ENCODE data around the gene DOCK4.

DOCK4 gene

GRCh38 chr7:111752022-111752582, 454.1 kb downstream of the DOCK4 start:
- peak; percentile 60 for DNase-seq

DNA sequence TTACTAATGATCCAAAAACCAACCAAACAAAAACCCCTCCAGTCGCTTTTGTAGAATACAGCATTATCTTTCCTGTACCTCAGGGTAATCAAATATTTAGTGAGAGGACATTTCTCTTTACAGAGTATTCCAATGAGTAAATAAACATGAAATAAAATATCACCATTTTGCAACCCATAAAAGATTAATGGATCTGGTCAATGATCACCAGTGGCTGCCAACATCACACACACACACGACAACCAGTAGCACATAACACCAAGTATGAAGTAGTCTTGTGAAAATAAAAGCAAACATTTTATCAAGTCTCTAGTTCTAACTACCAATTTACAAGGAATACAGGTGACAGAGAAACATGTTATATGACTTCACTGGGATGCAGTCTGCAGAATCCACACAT, 455.3 kb downstream of the DOCK4 start:
- DNase-seq = no peak

DNA sequence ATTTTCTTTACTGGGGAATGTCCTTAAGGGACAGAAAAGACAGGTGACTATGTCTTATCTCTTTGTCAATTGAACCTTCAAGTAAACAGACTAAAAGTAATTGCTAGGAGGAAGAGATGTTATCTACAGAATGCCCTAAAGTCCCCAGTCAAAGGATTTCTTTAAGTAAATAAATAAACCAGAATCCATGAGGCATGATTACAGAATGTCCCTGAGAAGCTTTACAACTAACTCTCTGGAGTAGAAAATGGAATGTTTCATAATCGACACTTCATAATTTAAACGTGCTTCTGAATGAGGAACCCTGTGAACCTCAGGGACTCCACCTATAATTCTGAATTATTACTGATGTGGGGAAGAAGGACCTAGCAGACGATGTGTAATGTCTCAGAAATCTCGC, 456.0 kb downstream of the DOCK4 start:
- DNase-seq = no peak

- DNase-seq = no peak
These were observed 456.6 kb downstream of the DOCK4 start for GRCh38 chr7:111749625-111750024.

GRCh38 chr7:111747718-111748117, 458.5 kb downstream of the DOCK4 start:
- DNase-seq = no peak

DNA sequence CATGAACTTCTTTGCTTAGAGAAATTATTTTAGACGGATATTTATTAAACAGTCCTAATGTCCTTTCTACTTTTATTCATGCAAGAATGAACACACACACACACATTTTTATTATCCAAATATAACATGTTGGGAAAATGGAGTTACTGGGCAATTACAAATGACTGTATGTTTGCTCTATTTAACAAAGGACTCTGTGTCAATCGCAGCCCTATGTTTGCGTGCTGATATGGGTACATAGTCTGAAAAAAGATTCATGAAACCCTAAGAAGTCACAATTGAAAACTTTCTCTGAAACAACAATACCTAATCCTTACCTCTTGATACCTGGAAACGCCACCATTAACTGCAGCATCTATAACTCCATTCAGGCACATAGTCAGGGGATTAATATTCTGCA, 459.2 kb downstream of the DOCK4 start:
- no peak for DNase-seq

- no peak for DNase-seq
These were observed 461.6 kb downstream of the DOCK4 start for GRCh38 chr7:111744501-111745155.

DNA sequence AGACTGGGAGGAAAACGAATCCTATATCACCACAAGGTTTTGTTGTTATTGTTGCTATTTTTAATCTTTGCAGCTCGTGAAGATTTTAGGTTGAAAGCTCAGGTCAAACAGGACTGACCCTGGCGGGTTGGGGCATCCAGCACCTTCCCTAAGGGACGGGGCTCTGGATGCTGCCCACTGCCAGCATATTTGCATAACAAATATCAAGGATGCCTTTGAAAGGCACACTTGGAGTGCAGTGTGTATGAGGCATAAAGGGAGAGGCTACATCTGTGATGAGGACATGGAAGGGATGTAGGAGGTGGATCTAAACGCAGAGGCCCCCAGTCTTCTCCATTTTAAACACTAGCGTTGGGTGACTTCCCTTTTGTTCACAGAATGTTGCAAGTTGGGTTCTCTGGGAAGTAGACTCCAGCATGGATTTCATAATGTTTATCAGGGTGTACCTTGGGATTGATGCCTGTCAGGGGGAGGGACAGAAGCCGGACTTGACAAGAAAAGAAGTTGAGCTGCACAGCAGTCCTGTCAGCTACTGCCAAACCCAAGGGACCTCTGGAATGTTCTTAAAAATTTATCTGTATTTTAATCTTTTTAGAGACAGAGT, 462.9 kb downstream of the DOCK4 start:
- DNase-seq = no peak

DNA sequence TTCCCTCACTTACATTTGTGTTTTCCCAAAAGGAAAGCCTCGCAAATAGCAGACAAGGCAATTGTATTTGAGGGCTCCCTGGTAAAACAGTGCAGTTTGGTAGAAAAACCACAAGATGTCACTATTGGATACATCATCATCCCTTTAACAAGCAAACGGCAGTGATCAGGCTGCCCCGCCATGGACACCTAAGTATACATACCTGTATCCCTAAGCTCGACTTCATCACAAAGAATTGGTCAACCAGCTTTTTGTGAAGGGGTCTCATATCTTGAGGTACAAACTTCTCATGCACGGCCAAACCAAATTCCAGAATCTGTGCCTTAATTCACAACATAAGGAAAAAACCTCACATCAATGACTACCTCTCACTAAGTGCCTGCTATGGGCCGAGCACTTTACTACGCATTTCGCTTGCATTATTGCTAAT, 464.4 kb downstream of the DOCK4 start:
- peak; percentile 56 for DNase-seq

- no peak for DNase-seq
These were observed 465.3 kb downstream of the DOCK4 start for GRCh38 chr7:111740942-111741341.

DNA sequence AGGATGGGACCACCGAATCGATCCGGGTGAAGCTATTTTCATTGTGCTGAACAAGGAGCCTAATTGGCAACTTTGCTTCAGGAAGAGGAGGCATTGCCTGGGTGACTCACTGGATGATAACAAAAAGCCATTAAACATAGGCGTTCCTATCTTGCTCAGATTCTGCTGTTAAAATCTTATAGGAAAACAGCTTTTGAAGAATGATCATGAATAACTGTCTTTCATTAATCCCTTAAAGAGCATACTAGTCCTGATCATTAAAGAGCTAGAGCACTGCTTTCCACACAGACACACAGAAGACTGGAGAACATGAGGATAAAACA, 469.7 kb downstream of the DOCK4 start:
- no peak for DNase-seq

GRCh38 chr7:111735661-111736551, 470.3 kb downstream of the DOCK4 start:
- peak; percentile 59 for DNase-seq

DNA sequence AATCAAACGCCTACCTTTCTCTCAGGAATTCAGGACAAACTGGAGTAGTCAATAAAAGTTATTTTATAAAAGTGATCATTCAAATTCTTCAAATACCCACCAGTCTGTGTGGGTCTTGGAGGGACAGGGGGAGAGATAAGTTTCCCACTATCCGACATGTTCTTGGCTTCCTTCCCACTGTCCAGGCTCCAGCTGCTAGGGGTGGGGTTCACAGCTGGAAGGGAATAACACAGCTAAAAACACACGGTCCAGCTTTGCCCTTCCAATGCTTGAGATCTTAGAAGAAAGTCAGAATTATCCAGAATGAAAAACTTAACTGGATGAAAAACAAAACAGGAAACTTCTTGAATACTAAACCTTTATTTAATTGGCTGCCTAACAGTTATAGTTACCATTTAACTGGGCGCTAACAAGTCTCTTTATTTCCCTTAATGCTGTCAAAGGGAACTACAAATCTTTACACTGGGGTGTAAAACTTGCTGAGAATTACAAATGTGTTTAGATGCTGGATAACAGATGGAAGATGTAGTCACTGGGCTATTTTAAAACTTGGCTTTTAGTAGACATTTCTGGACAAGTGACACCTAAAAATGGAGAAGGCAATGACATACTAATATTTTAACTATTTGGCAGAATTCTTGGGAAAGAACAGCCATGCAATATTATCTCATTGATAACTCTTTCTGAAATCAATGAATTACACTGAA, 471.1 kb downstream of the DOCK4 start:
- no peak for DNase-seq

DNA sequence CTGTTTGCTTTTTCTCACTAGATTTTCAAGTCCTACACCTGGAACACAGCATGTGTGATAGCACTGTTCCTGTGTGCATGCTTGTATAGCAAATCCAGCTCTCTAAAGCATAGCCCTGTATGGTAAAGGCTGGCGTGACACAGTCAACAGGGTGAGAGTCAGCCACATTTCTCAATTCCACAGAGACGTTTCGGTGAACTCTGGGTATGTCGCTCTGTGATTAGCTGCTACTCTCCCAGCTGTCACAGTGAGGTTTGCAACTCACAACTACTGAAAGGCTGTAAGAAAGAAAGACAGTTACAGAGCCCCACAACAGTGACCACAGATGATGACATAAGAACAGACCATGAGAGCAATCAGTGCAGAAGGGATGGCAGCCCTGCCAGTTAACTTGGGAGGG, 473.3 kb downstream of the DOCK4 start:
- DNase-seq = no peak

DNA sequence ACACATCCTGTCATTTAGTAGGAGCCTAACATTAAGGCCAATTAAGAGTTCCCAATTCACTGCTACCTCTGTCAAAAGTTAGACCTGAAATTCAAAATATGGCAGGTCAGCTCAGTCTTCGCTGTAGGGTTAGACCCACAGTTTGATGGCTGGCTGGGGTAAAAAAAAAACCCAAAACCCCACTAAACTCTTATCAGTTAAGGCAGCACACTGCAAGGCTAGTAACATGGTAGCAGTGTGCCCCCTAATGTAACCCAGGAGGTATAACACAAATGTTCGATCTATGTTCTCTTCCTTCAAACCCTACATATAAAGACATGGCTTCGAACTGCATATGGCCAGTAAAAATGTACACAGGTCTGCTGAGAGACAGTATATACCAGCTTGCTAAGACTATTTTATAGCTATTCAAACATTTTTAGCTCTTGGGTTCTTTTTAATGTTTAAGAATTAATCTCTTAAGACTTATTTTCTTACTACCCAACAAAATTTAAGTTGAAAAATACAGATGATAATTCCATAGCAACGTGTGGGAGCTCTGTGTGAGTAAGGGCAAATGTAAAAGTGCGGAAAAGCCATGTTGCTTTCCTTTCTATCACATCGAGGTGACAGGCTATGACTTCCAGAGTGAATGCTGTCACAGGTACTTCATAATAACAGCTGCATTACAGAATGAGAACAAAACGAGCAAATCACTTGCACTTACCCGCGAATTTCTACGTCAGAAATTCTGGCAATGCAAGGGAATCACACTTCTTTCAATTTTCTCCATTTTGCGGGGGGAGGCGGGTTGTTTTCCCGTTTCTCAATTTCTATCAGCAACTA, 475.5 kb downstream of the DOCK4 start:
- peak; percentile 17 for DNase-seq

DNA sequence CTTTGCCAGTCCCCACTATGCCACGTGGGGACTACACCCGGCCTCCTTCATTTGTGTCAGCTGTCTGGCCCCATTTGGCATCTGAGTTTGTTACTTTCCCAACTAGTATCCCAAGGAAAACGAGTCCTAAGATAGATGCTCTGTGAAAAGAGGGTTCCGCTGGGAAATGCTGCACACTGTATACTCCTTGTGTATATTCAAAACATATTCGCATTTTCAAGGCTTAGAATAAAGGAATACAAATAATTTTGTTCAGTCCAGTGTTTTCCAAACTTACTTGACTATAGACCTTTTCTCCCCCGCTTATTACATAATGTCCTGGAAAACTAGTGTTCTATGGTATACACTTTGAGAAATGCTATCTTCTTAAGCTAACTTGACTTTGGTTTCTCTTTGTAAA, 476.1 kb downstream of the DOCK4 start:
- no peak for DNase-seq

DNA sequence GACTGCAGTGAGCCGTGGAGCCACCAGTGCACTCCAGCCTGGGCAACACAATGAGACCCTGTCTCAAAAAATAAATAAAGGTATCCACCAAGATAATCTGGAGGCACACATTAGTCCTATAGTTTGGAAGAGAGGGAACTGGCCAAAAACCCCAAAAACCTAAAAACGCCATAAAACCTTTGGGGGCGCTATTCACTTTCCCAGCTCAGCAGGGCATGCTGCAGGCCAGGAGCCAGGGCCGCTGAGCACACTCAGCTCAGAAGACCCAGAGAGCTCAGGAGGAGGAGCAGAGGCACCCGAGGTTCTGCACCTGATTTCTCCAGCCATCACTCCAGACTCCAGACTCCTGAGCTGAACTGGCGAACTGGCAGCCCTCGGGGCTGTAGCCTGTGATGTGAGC, 476.7 kb downstream of the DOCK4 start:
- DNase-seq = no peak

DNA sequence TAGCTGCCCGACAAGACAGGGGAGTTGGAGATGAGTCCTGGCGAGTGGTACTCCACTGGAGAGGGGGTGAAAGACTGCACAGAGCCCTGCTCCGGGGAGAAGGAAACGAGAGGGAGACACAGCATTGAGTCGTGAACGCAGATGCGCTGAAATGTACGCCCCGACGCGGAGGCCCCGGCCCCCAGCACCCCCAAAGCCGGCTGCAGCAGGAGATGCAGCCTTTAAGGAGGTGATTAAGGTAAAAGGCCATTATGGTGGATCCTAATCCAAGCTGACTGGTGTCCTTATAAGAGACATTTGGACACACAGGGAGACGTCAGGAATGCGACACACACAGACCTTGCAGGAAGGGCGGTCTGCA, 477.6 kb downstream of the DOCK4 start:
- no peak for DNase-seq

DNA sequence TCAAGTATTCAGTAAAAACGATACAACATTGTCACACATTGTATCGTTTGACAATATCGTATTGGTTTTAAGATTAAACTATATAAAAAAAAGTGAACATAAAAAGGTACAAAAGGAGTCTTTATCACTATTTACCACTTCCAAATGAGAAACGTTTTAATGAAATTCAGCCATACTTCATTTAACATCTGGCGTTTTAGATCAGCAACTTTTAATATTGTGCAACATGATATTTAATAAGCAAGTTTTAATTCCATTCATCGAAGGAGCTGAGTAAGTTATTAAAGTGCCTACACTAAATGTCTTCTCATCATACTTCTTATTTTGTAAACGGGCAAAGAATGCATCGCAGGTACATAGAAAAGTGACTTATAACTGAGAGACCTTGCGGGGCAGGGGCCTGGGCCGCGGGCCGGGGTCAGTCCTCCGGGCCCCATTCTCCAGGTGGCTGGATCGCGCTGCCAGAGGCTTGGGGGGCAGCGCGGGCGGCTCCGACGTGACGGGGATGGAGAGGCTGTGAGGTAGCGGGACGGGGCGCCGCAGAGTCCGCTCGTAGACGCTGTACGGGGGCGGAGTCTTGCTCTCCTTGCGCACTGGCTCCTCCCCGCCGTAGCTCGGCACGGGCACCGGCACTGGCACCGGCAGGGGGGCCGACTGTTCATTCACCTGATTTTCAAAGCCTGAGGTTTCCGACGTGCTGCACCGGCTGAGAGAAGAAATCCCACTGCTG, 478.1 kb downstream of the DOCK4 start:
- DNase-seq = no peak

DNA sequence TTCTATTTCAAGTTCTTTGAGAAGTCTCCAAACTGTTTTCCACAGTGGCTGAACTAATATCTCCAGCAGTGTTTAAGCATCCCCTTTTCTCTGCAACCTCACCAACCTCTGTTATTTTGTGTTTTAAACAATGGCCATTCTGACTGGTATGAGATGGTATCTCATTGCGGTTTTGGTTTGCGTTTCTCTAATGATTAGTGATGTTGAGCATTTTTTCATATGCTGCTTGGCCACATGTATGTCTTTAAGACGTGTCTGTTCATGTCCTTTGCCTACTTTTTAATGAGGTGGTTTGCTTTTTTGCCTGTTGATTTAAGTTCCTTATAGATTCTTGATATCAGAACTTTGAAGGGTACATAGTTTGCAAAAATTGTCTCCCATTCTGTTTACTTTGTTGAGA, 487.3 kb downstream of the DOCK4 start:
- no peak for DNase-seq

DNA sequence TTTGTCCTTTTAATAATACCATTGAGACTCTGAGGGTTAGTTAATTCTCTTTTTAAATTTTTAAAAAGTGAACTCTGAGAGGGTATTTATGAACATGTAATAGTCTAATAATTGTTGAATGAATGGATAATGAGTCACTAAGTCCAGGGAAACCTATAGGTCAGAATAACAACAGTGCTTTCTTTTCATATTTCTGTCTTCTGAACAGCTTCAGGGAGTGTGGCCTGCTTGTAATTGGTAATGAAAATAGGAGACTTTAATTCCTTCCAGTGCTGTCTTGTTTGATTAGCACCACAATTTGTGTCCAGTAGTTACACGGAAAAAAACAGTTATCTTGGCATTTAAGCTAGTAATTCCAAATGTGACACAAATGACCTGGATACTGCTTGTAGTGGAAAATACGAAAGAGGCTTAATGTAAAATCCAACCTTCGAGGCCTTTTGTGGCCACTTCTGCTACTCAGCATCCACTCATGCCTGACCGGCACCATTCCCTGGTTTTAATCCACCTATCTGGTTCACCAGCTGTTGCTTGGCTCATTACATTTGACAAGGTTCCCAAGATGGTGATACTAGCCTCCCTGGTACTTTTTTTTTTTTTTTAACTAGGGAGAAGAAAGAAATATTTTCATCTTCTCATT, 494.7 kb downstream of the DOCK4 start:
- DNase-seq = no peak
